GM12891 (cell line): Measurements from ENCODE around the gene ORM1.

Experiments
- POLR2A ChIP-seq: IDR thresholded peaks from 2 replicates; pipeline ENCODE4 v1.6.1; 2011; ENCODE audit warnings: low read depth, low read length, control low read depth
- POLR2AphosphoS5 ChIP-seq: IDR thresholded peaks from 2 replicates; pipeline ENCODE4 v1.6.1; 2011; ENCODE audit warnings: low read depth, low read length, control low read depth
- POU2F2 ChIP-seq: IDR thresholded peaks from 2 replicates; pipeline ENCODE4 v1.6.1; 2011; ENCODE audit warnings: low read depth, mild to moderate bottlenecking, control low read depth, low read length, moderate library complexity
- SPI1 ChIP-seq: IDR thresholded peaks from 2 replicates; pipeline ENCODE4 v1.6.1; 2011; ENCODE audit warnings: low read depth, low read length, control low read depth
- TAF1 ChIP-seq: IDR thresholded peaks from 2 replicates; pipeline ENCODE4 v1.6.1; 2011; ENCODE audit warnings: low read depth, low read length, control low read depth

DNA sequence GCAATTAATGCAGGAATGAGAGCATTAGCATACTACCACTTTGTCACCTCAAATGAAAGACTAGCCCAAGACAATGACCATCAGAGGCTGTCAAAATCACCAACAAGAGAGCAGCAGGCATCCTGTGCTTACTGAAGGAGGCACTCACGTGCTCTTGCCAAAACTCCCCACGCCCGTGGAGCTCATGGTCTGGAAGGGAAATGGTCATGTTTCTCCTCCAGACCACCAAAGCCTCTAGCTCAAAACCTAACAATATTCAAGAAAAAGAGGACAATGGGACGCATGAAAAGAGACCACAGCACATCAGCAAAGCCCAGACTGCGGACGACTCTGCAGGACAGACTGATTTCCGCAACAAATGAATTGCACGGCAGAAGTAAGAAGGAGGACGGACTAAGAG, 52.0 kb downstream of the ORM1 start:
- TF ChIP-seq POLR2AphosphoS5: no peak
- no peak for TF ChIP-seq TAF1
- TF ChIP-seq POLR2A: no peak
- no peak for TF ChIP-seq SPI1
- TF ChIP-seq POU2F2: no peak
